ENCODE results near the gene JAK1. TPM values are rescaled to one million over a fixed set of nuclear protein-coding genes. Genes with fewer than 3 reads are reported as not detected.

The JAK1 gene
- total and polyA plus RNA-seq, 10 of the 15 experiments (the other 5 are each of a cell fraction or from before 2014, with no cell fraction given) = 9.6 to 45.5 (median 35.7) TPM

- in situ Hi-C loops (cut with MboI) = no loop called here
- FAIRE-seq (no peak), ATAC-seq (no peak), DNase-seq (ENCODE audit: low read depth, low spot score) (no peak)
- intact Hi-C loops (cut with micrococcal nuclease; ENCODE audit: unreplicated experiment) = no loop called here
- Histone ChIP-seq H3K4me1 (ENCODE audit: control insufficient read depth, insufficient read depth, low read length) (peaks cover 25% of the 10 kb centered on the region), H3K27me3 (replicated peaks in 1 of 2; ENCODE audit: control insufficient read depth in 2 of 2, insufficient read depth in 2 of 2, low read length in 1 of 2) (no peaks in the 10 kb centered on the region), H2AFZ (ENCODE audit: control insufficient read depth, low read depth, low read length) (no peak overlapping the region), H3K4me2 (ENCODE audit: control insufficient read depth, insufficient read depth) (no peak overlapping the region), H3K4me3 (no peak overlapping the region), H3K9ac (ENCODE audit: control insufficient read depth, insufficient read depth, low read length) (no peak overlapping the region), H3K36me3 (ENCODE audit: control insufficient read depth in 2 of 2, insufficient read depth in 2 of 2, low read length in 1 of 2) (peaks cover 0 to 3% of the 10 kb centered on the region in 2 experiments; a peak in 1 of 4 replicates), H3K79me2 (ENCODE audit: control insufficient read depth, insufficient read depth, low read length) (peaks cover 9% of the 10 kb centered on the region; the same call in 1 of the 2 replicates), H3K9me3 (replicated peaks; ENCODE audit: control insufficient read depth, insufficient read depth, low read length) (no peaks in the 10 kb centered on the region), H4K20me1 (ENCODE audit: control insufficient read depth, insufficient read depth) (no peaks in the 10 kb centered on the region), H3K27ac (ENCODE audit: control insufficient read depth, insufficient read depth) (no peak overlapping the region)
- BruUV-seq (replicated peaks) = no TSS peak
- RAD21 ChIA-PET (ENCODE audit: unreplicated experiment) = no interaction called here
- WGBS (ENCODE audit: insufficient coverage, insufficient replicate concordance, low lambda C conversion rate, missing lambda C conversion rate) = 80% methylated on average over 4 of the region's 4 CpGs
- SMC1A ChIA-PET (ENCODE audit: uncharacterized antibody, unreplicated experiment) = interaction anchor here (1.0 to 1.9 kb wide), 2 partner anchors 74 to 164 kb away, joined by 3 to 4 read pairs; no protein-coding TSS in a partner anchor
- CTCF ChIA-PET = no interaction called here
- POLR2A ChIA-PET = no interaction called here
- TF ChIP-seq USF2 (IDR thresholded peaks at IDR 0.05; ENCODE audit: borderline replicate concordance, low read depth, low read length) = no peak
- TF ChIP-seq SREBF2 (IDR thresholded peaks at IDR 0.05; ENCODE audit: low read length) = no peak
Measured at GRCh38 chr1:64886877-64887276, 79.5 kb downstream of the JAK1 start.

- DNase-seq (ENCODE audit: low read depth, low spot score) (no peak), FAIRE-seq (no peak), ATAC-seq (no peak)
- 100% methylated on average over 6 of the region's 6 CpGs for WGBS (ENCODE audit: insufficient coverage, insufficient replicate concordance, low lambda C conversion rate, missing lambda C conversion rate)
- no peak overlapping the region for H3K4me2 ChIP-seq (ENCODE audit: control insufficient read depth, insufficient read depth)
- H3K9ac ChIP-seq (ENCODE audit: control insufficient read depth, insufficient read depth, low read length) = no peak overlapping the region
- H2AFZ ChIP-seq (ENCODE audit: control insufficient read depth, low read depth, low read length) = no peak overlapping the region
- CTCF ChIA-PET = no interaction called here
- intact Hi-C loops (cut with micrococcal nuclease; ENCODE audit: unreplicated experiment) = no loop called here
- POLR2A ChIA-PET = no interaction called here
- peaks cover 1 to 3% of the 10 kb centered on the region in 2 experiments; a peak in 2 of 4 replicates for H3K36me3 ChIP-seq (ENCODE audit: control insufficient read depth in 2 of 2, insufficient read depth in 2 of 2, low read length in 1 of 2)
- RAD21 ChIA-PET (ENCODE audit: unreplicated experiment) = no interaction called here
- no peaks in the 10 kb centered on the region; the same call in 1 of the 2 replicates for H4K20me1 ChIP-seq (ENCODE audit: control insufficient read depth, insufficient read depth)
- no peaks in the 10 kb centered on the region for H3K9me3 ChIP-seq (replicated peaks; ENCODE audit: control insufficient read depth, insufficient read depth, low read length)
- BruUV-seq (replicated peaks) = no TSS peak
- peaks cover 27% of the 10 kb centered on the region for H3K4me1 ChIP-seq (ENCODE audit: control insufficient read depth, insufficient read depth, low read length)
- no peak for TF ChIP-seq RAD51 (IDR thresholded peaks at IDR 0.05)
- TF ChIP-seq MYB (IDR thresholded peaks at IDR 0.05; ENCODE audit: borderline replicate concordance, low read depth, low read length) = no peak
- in situ Hi-C loops (cut with MboI) = no loop called here
- no peaks in the 10 kb centered on the region for H3K27me3 ChIP-seq (replicated peaks in 1 of 2; ENCODE audit: control insufficient read depth in 2 of 2, insufficient read depth in 2 of 2, low read length in 1 of 2)
- peaks cover 6% of the 10 kb centered on the region; the same call in 1 of the 2 replicates for H3K79me2 ChIP-seq (ENCODE audit: control insufficient read depth, insufficient read depth, low read length)
- SMC1A ChIA-PET (ENCODE audit: uncharacterized antibody, unreplicated experiment) = interaction anchor here (1.9 kb wide), 1 partner anchor 75 kb away, joined by 4 read pairs; no protein-coding TSS in a partner anchor
- H3K27ac ChIP-seq (ENCODE audit: control insufficient read depth, insufficient read depth) = no peak overlapping the region
- no peak overlapping the region for H3K4me3 ChIP-seq
Measured at GRCh38 chr1:64885648-64886047, 80.7 kb downstream of the JAK1 start.
